A673 (cell line): ENCODE measurements around the gene TXNRD1. TPM values are rescaled to one million over a fixed set of nuclear protein-coding genes. Genes with fewer than 3 reads are reported as not detected.

Experiments
- BruUV-seq: library from RNA; stranded (reverse); fragments of 400-500 nt; replicated peaks from 2 replicates; lab custom pipeline; 2021; lab: Mats Ljungman, UMichigan
- CTCF ChIA-PET: fragments of 300-600 bp; sonication (Branson Sonifier 250); formaldehyde crosslinking; loops from one replicate; lab custom pipeline; 2022; ENCODE audit warnings: antibody characterized with exemption; lab: Charles Lee
- POLR2A ChIA-PET: fragments of 300-600 bp; sonication (Branson Sonifier 250); formaldehyde crosslinking; loops from one replicate; lab custom pipeline; 2022; ENCODE audit warnings: antibody characterized with exemption; ENCODE audit not compliant: low non-redundant PET; lab: Charles Lee
- DNase-seq: peaks from one replicate; pipeline ENCODE4 v3.0.0-alpha.2; 2015; ENCODE audit warnings: low spot score
- H3K27ac ChIP-seq: fragments of 200-600 bp; sonication (generic); 2 replicates; pipeline ENCODE4 v1.5.1; 2016; ENCODE audit warnings: mixed run types, low read depth, mild to moderate bottlenecking, mixed read lengths, antibody characterized with exemption, low read length; ENCODE audit not compliant: poor library complexity, severe bottlenecking
- H3K27me3 ChIP-seq: fragments of 200-600 bp; sonication (generic); replicated peaks from 2 replicates; pipeline ENCODE4 v1.6.1; 2017; ENCODE audit warnings: mixed run types, low read depth, mild to moderate bottlenecking, mixed read lengths, antibody characterized with exemption, low read length; ENCODE audit not compliant: insufficient read depth, poor library complexity
- H3K36me3 ChIP-seq: fragments of 200-600 bp; sonication (generic); 2 replicates; pipeline ENCODE4 v1.6.1; 2016; ENCODE audit warnings: mixed run types, mild to moderate bottlenecking, mixed read lengths, antibody characterized with exemption, low read length; ENCODE audit not compliant: insufficient read depth, poor library complexity, severe bottlenecking
- H3K4me1 ChIP-seq: fragments of 200-600 bp; sonication (generic); 2 replicates; pipeline ENCODE4 v1.6.1; 2017; ENCODE audit warnings: mixed run types, mild to moderate bottlenecking, mixed read lengths, antibody characterized with exemption, low read length; ENCODE audit not compliant: insufficient read depth, poor library complexity, severe bottlenecking
- H3K4me3 ChIP-seq: fragments of 200-600 bp; sonication (generic); 2 replicates; pipeline ENCODE4 v1.5.1; 2016; ENCODE audit warnings: low read depth, mixed run types, mild to moderate bottlenecking, mixed read lengths, low read length; ENCODE audit not compliant: poor library complexity, severe bottlenecking
- H3K9me3 ChIP-seq: fragments of 200-600 bp; sonication (generic); 2 replicates; pipeline ENCODE4 v1.6.1; 2016; ENCODE audit warnings: mixed run types, low read depth, mild to moderate bottlenecking, mixed read lengths, antibody characterized with exemption, low read length; ENCODE audit not compliant: poor library complexity, severe bottlenecking
- EZH2 ChIP-seq: fragments of 200-600 bp; sonication (generic); IDR thresholded peaks from 2 replicates; pipeline ENCODE4 v1.6.1; 2017; ENCODE audit warnings: borderline replicate concordance, low read depth, mild to moderate bottlenecking, mixed read lengths, antibody characterized with exemption, low read length; ENCODE audit not compliant: poor library complexity, severe bottlenecking
- intact Hi-C: fragments of 100-400 bp; cut with micrococcal nuclease; formaldehyde crosslinking; loops from one replicate; pipeline ENCODE4 v1.10.0; 2022; ENCODE audit not compliant: unreplicated experiment
- total RNA-seq: library from RNA; stranded (reverse); gene quantifications from 2 replicates; pipeline ENCODE4 v1.2.3, GENCODE V29; 2021
- TF ChIP-seq, protein P1 (sequence below): fragments of 300-800, 200-600 bp; sonication (generic); conservative IDR thresholded peaks from 2 replicates; pipeline ENCODE4 v1.5.1; 2017; ENCODE audit warnings: low read depth, mild to moderate bottlenecking, antibody characterized with exemption, low read length, moderate library complexity, mixed read lengths

Gene TXNRD1
- total RNA-seq, 1 experiment from 2014 or later, result 226 TPM

DNA sequence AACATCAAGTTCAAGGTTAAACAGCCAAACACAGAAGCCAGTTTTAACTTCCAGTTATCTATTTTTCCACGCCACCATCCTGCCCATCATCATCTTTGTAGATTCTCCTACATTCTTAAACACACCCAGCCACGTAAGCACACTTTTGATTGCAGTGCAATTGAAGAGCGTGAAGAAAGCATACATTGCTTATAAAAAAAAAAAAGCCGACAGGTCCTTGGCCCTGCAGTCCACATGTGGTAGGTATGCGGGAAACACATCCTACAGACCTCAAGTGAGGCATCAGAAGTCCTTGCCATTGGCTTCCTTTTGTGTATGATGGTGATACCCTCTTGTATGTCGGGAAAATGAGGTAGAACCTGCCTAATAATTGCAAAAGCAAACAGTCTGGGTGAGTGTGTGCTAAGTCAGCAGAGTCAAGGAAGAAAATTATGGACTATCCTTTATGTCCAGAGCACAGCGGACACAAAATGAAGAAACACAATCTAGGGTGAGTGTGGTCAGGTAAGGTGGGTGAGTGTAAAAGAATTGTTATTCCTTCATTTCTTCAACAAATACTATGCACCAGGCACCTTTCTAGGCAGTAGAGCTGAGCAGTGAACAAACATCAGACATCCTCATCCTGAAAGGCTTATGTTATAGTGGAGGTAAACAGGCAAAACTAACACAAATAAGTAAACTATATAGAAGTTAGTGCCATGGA, 139.4 kb downstream of the TXNRD1 start:
- no peak for DNase-seq
- ChIA-PET CTCF (no interaction called here), POLR2A (no interaction called here)
- H3K27me3 ChIP-seq, result no peaks in the 10 kb centered on the region
- TF ChIP-seq, protein P1, sequence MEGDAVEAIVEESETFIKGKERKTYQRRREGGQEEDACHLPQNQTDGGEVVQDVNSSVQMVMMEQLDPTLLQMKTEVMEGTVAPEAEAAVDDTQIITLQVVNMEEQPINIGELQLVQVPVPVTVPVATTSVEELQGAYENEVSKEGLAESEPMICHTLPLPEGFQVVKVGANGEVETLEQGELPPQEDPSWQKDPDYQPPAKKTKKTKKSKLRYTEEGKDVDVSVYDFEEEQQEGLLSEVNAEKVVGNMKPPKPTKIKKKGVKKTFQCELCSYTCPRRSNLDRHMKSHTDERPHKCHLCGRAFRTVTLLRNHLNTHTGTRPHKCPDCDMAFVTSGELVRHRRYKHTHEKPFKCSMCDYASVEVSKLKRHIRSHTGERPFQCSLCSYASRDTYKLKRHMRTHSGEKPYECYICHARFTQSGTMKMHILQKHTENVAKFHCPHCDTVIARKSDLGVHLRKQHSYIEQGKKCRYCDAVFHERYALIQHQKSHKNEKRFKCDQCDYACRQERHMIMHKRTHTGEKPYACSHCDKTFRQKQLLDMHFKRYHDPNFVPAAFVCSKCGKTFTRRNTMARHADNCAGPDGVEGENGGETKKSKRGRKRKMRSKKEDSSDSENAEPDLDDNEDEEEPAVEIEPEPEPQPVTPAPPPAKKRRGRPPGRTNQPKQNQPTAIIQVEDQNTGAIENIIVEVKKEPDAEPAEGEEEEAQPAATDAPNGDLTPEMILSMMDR, result no peak
- no peak for TF ChIP-seq EZH2
- no peak overlapping the region for H3K4me3 ChIP-seq
- BruUV-seq, result no TSS peak
- intact Hi-C loops, result no loop called here
- H3K27ac ChIP-seq, result no peak overlapping the region
- H3K9me3 ChIP-seq, result no peaks in the 10 kb centered on the region
- no peaks in the 10 kb centered on the region for H3K4me1 ChIP-seq
- peaks cover 22% of the 10 kb centered on the region for H3K36me3 ChIP-seq

DNA sequence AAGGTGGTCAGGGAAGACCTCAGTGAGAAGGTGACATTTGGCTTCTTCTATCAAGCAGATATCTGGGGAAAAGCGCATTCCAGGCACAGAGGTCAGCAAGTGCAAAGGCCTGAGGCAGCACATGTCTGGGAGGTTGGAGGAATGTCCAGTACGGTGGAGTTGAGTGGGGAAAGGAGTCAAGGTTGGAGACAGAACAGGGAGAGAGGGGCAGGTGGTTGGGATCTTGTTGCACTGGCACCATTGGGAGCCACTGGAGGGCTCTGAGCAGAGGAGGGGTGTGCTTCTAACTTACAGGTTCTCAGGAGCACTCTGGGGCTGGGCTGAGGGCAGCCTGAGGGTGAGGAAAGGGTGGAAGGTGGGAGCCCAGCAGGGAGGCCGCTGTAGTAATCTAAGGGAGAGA, 140.1 kb downstream of the TXNRD1 start:
- H3K27me3 ChIP-seq, result no peaks in the 10 kb centered on the region
- intact Hi-C loops, result no loop called here
- no peak for TF ChIP-seq EZH2
- TF ChIP-seq, protein P1, result no peak

DNA sequence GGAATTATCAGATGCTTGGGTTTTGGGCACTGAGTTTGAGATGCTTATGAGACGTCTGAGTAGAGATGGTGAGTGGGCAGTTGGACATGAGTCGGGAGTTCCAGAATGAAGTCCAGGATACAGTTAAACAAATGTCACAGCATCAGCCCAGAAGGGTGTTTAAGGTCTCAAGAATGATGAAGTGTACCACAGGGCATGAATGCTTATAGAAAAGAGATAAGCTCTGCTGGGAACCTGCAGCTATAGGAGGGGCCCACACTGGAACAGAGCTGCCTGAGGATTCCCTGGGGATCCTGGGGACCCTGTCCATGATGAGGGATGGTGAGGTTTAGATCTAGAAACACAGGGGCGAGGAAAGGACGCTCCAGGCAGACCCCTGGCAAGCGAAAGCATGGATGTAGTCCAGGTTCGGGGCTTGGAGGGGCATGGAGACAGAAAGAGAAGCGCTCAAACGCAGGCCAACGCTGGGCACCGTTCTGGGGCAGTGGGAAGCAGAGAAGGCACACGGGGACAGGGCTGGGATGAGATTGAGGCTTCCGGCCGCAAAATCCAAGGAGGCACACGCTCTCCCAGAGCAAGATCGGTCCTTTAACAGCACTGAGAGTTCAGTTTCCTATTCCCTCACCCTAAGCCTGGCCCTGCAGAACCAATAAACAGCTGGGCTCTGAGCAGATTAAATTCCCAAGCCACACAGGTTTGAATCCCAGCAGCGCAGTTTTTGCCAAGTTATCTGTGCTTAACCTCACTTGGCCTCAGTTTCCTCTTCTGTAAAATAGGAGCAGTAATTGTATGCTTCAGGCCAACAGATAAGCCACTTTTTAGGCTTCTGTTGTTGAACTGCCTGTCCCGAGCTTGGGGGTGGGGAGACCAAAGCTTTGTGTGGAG, 140.9 kb downstream of the TXNRD1 start:
- no peaks in the 10 kb centered on the region for H3K4me1 ChIP-seq
- TF ChIP-seq, protein P1, result no peak
- no peak for TF ChIP-seq EZH2
- H3K9me3 ChIP-seq, result no peaks in the 10 kb centered on the region
- POLR2A ChIA-PET, result no interaction called here
- BruUV-seq, result no TSS peak
- H3K27me3 ChIP-seq, result no peaks in the 10 kb centered on the region
- intact Hi-C loops, result no loop called here
- H3K27ac ChIP-seq, result no peak overlapping the region
- no peak for DNase-seq
- H3K36me3 ChIP-seq, result peaks cover 10% of the 10 kb centered on the region
- no peak overlapping the region for H3K4me3 ChIP-seq
- CTCF ChIA-PET, result no interaction called here

More for the DNA sequence above, 140.1 kb downstream of the TXNRD1 start:
- BruUV-seq, result no TSS peak
- Histone ChIP-seq H3K27ac (no peak overlapping the region), H3K4me1 (no peaks in the 10 kb centered on the region), H3K36me3 (peaks cover 16% of the 10 kb centered on the region), H3K9me3 (no peaks in the 10 kb centered on the region), H3K4me3 (no peak overlapping the region)
- ChIA-PET POLR2A (no interaction called here), CTCF (no interaction called here)
- DNase-seq, result no peak
